ENCODE results near the gene CRY2. TPM values are rescaled to one million over a fixed set of nuclear protein-coding genes. Genes with fewer than 3 reads are reported as not detected.

The CRY2 gene
- total and polyA plus RNA-seq, 2 experiments from 2014 or later = 9.5 to 15.4 TPM

- Histone ChIP-seq H3K79me2 (replicated peaks; ENCODE audit: insufficient read depth) (no peaks in the 10 kb centered on the region), H4K20me1 (replicated peaks; ENCODE audit: insufficient read depth) (peaks cover 4% of the 10 kb centered on the region; the same call in 1 of the 2 replicates), H3K9me2 (ENCODE audit: insufficient read depth) (no peaks in the 10 kb centered on the region), H3K4me3 (no peak overlapping the region), H3K27me3 (ENCODE audit: insufficient read depth) (no peaks in the 10 kb centered on the region), H3K27ac (ENCODE audit: low read depth) (no peak overlapping the region), H3K4me2 (no peak overlapping the region; the same call in 1 of the 2 replicates), H3F3A (replicated peaks; ENCODE audit: low read depth) (no peaks in the 10 kb centered on the region), H3K36me3 (ENCODE audit: insufficient read depth) (no peaks in the 10 kb centered on the region), H3K4me1 (ENCODE audit: insufficient read depth) (peaks cover 10% of the 10 kb centered on the region), H2AFZ (no peak overlapping the region)
- Mint-ChIP-seq H3K27ac (no peak overlapping the region; the same call in 1 of the 2 replicates), H3K9me3 (no peaks in the 10 kb centered on the region), H3K27me3 (ENCODE audit: insufficient read depth, low read depth, poor library complexity) (peaks cover 11% of the 10 kb centered on the region), H3K4me1 (peaks cover 29% of the 10 kb centered on the region), H3K4me3 (no peak overlapping the region), H3K36me3 (ENCODE audit: low read depth) (peaks cover 10% of the 10 kb centered on the region; the same call in 1 of the 3 replicates)
- DNase-seq (ENCODE audit: low spot score) (peak; percentile 62), ATAC-seq (peak; percentile 72)
- no peak for TF ChIP-seq REST (IDR thresholded peaks at IDR 0.05; ENCODE audit: unreplicated experiment)
- no peak for TF ChIP-seq ZNF331 (CRISPR knock-in tag; IDR thresholded peaks at IDR 0.05; ENCODE audit: low read depth)
- peak; percentile 11 to 22; a peak in 2 of 4 replicates for TF ChIP-seq CTCF (conservative IDR thresholded peaks at IDR 0.05; ENCODE audit: low read depth in 2 of 2)
- no peak for TF ChIP-seq ZNF114 (CRISPR knock-in tag; IDR thresholded peaks at IDR 0.05)
- TF ChIP-seq EZH2 (IDR thresholded peaks at IDR 0.05; ENCODE audit: low read depth, unreplicated experiment) = no peak
- no peak for TF ChIP-seq CREB1 (CRISPR knock-in tag; IDR thresholded peaks at IDR 0.05; ENCODE audit: low read depth)
- no peak for TF ChIP-seq JUNB (IDR thresholded peaks at IDR 0.05; ENCODE audit: unreplicated experiment)
- peak; percentile 75; the same call in 1 of the 2 replicates for TF ChIP-seq ZNF462 (CRISPR knock-in tag; IDR thresholded peaks at IDR 0.05)
- TF ChIP-seq EZH2phosphoT487 (IDR thresholded peaks at IDR 0.05; ENCODE audit: unreplicated experiment) = no peak
- TF ChIP-seq STAT1 (IDR thresholded peaks at IDR 0.05; ENCODE audit: unreplicated experiment) = no peak
- TF ChIP-seq POLR2AphosphoS5 (IDR thresholded peaks at IDR 0.05; ENCODE audit: low read depth) = no peak
- no peak for TF ChIP-seq NANOG (IDR thresholded peaks at IDR 0.05; ENCODE audit: borderline replicate concordance)
- TF ChIP-seq ETS1 (IDR thresholded peaks at IDR 0.05) = no peak
Observed at GRCh38 chr11:45815747-45816146, 31.5 kb upstream of the CRY2 start.

All from GM23338 (cell line).